Measurements from ENCODE around the gene METRNL. TPM values are rescaled to one million over a fixed set of nuclear protein-coding genes. Genes with fewer than 3 reads are reported as not detected.

The METRNL gene
- total RNA-seq, 1 donor from 2014 or later = 257 TPM

DNA sequence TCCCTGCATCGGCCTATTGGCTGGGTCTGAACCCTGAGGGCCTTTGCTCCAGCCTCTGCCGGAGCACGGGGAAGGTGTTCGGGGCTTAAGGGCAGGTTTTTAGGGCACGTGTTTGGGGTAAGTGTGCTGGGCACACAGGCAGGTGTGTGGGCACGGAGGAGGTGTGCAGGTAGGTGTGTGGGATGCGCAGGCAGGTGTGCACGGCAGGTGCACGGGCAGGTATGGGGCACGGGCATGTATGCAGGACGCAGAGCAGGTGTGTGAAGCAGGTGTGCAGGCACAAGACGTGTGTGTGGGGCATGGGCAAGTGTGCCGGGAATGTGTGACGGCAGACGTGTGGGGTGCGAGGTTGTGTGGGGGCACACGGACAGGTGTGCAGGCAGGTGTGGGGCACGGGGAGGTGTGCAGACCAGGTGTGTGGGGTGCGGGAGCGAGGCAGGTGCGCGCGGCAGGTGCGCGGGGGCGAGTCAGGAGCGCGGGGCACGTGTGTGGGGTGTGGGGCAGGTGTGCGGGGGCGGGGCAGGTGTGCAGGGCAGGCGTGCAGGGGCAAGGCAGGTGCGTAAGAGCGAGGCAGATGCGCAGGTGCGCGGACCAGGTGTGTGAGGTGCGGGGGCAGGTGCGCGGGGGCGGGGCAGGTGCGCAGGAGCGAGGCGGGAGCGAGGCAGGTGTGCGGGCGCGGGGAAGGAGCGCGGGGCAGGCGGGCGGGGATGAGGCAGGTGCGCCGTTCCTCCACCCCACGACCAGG lies 28.6 kb upstream of the METRNL start:
- peak overlapping the region; percentile 63 to 98 for H3K4me3 ChIP-seq
- H3K27me3 ChIP-seq = no peaks in the 10 kb centered on the region
- DNase-seq (ENCODE audit: low spot score in 2 of 2) = no peak
- no peaks in the 10 kb centered on the region for H3K36me3 ChIP-seq
- peaks cover 8 to 11% of the 10 kb centered on the region in 2 donors for H3K4me1 ChIP-seq
- peak overlapping the region; percentile 66 to 83 for H3K27ac ChIP-seq
- intact Hi-C loops (cut with DNase I) = no loop called here
- TF ChIP-seq, protein P1, sequence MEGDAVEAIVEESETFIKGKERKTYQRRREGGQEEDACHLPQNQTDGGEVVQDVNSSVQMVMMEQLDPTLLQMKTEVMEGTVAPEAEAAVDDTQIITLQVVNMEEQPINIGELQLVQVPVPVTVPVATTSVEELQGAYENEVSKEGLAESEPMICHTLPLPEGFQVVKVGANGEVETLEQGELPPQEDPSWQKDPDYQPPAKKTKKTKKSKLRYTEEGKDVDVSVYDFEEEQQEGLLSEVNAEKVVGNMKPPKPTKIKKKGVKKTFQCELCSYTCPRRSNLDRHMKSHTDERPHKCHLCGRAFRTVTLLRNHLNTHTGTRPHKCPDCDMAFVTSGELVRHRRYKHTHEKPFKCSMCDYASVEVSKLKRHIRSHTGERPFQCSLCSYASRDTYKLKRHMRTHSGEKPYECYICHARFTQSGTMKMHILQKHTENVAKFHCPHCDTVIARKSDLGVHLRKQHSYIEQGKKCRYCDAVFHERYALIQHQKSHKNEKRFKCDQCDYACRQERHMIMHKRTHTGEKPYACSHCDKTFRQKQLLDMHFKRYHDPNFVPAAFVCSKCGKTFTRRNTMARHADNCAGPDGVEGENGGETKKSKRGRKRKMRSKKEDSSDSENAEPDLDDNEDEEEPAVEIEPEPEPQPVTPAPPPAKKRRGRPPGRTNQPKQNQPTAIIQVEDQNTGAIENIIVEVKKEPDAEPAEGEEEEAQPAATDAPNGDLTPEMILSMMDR (IDR thresholded peaks at IDR 0.05) = no peak
- no peaks in the 10 kb centered on the region for H3K9me3 ChIP-seq

DNA sequence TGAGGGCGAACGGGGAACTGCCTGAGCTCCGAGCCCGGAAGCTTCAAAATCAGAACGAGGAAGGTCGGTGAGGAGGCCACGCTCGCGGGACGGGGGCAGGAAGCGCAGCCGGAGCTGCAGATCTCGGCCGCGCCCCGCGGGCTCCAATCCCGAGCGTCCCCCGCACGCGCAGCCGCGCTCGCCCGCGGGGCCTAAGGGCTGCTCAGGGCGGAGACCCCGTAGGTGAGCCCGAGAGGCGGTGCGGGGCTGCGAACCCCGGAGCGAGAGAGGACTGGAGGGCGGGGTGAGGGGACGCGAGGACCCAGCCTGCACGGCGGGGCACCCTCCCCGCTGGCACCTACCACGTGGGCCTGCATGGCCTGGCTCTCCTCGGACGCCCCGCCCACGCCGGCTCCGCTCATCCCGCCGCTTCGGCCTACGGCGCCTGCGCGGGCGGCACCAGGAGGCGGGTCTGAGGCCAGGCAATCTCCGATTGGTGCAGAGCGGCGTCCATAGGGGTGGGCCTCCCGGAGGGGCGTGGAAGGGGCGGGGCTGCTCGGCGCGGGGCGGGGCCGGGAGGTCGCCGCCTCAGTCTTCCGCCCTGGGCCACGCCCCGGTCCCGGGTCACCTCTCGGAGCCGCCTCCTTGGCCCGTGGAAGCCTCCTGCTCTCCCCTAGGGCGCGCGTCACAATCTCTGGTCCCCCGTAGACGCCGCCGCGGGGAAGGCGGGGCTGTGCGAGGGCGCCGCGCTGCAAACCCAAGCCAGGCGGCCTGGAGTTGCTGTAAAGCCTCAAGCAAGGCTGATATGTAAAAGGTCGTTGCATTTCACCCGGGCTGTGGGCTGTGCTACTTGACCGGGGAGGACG lies 27.8 kb upstream of the METRNL start:
- peak; percentile 91 to 99 for DNase-seq (ENCODE audit: low spot score in 2 of 2)
- TF ChIP-seq, protein P1 (IDR thresholded peaks at IDR 0.05) = no peak
- peak overlapping the region; percentile 83 to 84 for H3K27ac ChIP-seq
- intact Hi-C loops (cut with DNase I) = loop anchor here (1.0 kb wide), 1 partner anchor 28 kb away; the partner anchor contains the start of gene METRNL
- peak overlapping the region; percentile 63 to 98 for H3K4me3 ChIP-seq
- H3K4me1 ChIP-seq = peaks cover 8 to 17% of the 10 kb centered on the region in 2 donors
- H3K27me3 ChIP-seq = no peaks in the 10 kb centered on the region
- no peaks in the 10 kb centered on the region for H3K36me3 ChIP-seq
- H3K9me3 ChIP-seq = no peaks in the 10 kb centered on the region

- Histone ChIP-seq H3K27me3 (no peaks in the 10 kb centered on the region), H3K9me3 (no peaks in the 10 kb centered on the region), H3K4me3 (peak overlapping the region; percentile 41 to 98), H3K36me3 (no peaks in the 10 kb centered on the region), H3K4me1 (peaks cover 8 to 21% of the 10 kb centered on the region in 2 donors), H3K27ac (peak overlapping the region; percentile 83 to 84)
- intact Hi-C loops (cut with DNase I) = loop anchor here (1.0 kb wide), 1 partner anchor 27 kb away; the partner anchor contains the start of gene METRNL
- no peak for DNase-seq (ENCODE audit: low spot score in 2 of 2)
- TF ChIP-seq, protein P1 (IDR thresholded peaks at IDR 0.05) = no peak
Measured at GRCh38 chr17:83052241-83052564, 27.2 kb upstream of the METRNL start.

DNA sequence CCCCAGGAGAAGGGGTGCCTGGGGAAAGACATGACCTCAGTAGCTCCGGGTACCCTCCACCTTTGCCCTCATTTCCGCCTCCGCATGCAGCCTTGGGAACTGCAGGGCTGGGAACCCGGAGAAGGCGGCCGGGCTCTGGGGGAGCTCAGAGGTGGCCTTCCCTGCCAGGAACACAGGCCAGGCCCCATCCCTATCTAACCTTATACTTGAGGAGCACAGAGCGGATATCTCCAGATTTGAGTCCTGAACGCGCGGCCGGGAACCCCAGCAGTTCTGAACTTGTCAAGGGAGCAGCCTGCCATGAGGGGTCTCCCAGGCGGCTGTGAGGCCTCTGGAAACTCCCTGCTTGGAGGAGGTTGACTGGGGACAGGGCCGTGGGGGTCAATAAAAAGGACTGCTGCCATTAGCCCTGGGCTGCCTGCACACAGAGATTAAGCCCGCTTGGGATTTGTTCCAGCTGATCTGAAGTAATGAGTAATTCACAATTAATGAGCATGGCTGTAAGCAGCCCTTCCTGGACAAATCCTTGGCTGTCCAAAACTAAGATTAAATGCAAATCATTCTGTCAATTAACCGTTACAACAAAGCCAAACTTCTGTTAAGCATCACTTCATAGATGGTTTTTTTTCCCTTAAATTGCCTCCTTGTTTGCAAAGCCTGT lies 26.3 kb upstream of the METRNL start:
- Histone ChIP-seq H3K4me3 (no peak overlapping the region), H3K36me3 (no peaks in the 10 kb centered on the region), H3K4me1 (peaks cover 8 to 26% of the 10 kb centered on the region in 2 donors), H3K27me3 (no peaks in the 10 kb centered on the region), H3K27ac (peak overlapping the region; percentile 47 to 57), H3K9me3 (no peaks in the 10 kb centered on the region)
- TF ChIP-seq, protein P1 (IDR thresholded peaks at IDR 0.05) = no peak
- peak in 1 of 2 donors; percentile 65 for DNase-seq (ENCODE audit: low spot score in 2 of 2)
- intact Hi-C loops (cut with DNase I) = no loop called here

GRCh38 chr17:83053739-83054451 lies 25.5 kb upstream of the METRNL start:
- H3K4me1 ChIP-seq = peaks cover 8 to 26% of the 10 kb centered on the region in 2 donors
- intact Hi-C loops (cut with DNase I) = no loop called here
- H3K9me3 ChIP-seq = no peaks in the 10 kb centered on the region
- H3K27ac ChIP-seq = peak overlapping the region; percentile 4 to 57
- no peaks in the 10 kb centered on the region for H3K36me3 ChIP-seq
- no peak overlapping the region for H3K4me3 ChIP-seq
- TF ChIP-seq, protein P1 (IDR thresholded peaks at IDR 0.05) = no peak
- no peaks in the 10 kb centered on the region for H3K27me3 ChIP-seq
- DNase-seq (ENCODE audit: low spot score in 2 of 2) = peak in 1 of 2 donors; percentile 80
